ENCODE measurements around the gene EXOG.

- no peak for TF ChIP-seq CTCF (conservative IDR thresholded peaks at IDR 0.05 in 1 of 2, IDR thresholded peaks at IDR 0.05 in 1 of 2; ENCODE audit: low read depth in 1 of 2, low read length in 2 of 2)
- no peak for TF ChIP-seq EZH2 (IDR thresholded peaks at IDR 0.05; ENCODE audit: low read length, missing control alignments)
These were observed 6.4 kb upstream of the EXOG start for GRCh38 chr3:38489766-38490165.

All from fibroblast of lung (primary cell).